PFSK-1 (cell line): ENCODE measurements around the gene INAVA.

ENCODE experiments used
- POLR2AphosphoS5 ChIP-seq: IDR thresholded peaks from 2 replicates; pipeline ENCODE4 v1.6.1; 2012; ENCODE audit warnings: low read depth, mild to moderate bottlenecking, control low read depth, low read length, moderate library complexity
- SIN3A ChIP-seq: IDR thresholded peaks from 2 replicates; pipeline ENCODE4 v1.6.1; 2012; ENCODE audit warnings: mild to moderate bottlenecking, low read length, moderate library complexity, borderline replicate concordance; ENCODE audit not compliant: insufficient read depth
- TAF1 ChIP-seq: IDR thresholded peaks from 2 replicates; pipeline ENCODE4 v1.6.1; 2012; ENCODE audit warnings: low read length, control low read depth, borderline replicate concordance; ENCODE audit not compliant: insufficient read depth

DNA sequence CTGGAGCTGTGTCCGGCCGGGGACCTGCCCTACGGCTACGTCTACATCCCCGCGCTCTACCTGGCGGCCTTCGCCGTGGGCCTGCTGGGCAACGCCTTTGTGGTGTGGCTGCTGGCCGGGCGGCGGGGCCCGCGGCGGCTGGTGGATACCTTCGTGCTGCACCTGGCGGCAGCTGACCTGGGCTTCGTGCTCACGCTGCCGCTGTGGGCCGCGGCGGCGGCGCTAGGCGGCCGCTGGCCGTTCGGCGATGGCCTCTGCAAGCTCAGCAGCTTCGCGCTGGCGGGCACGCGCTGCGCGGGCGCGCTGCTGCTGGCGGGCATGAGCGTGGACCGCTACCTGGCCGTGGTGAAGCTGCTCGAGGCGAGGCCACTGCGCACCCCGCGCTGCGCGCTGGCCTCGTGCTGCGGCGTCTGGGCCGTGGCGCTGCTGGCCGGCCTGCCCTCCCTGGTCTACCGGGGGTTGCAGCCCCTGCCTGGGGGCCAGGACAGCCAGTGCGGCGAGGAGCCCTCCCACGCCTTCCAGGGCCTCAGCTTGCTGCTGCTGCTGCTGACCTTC, 21.5 kb upstream of the INAVA start:
- no peak for TF ChIP-seq SIN3A
- TF ChIP-seq TAF1: no peak
- no peak for TF ChIP-seq POLR2AphosphoS5
